Kidney (tissue), 14 donors: ENCODE results near the gene PCDH9. TPM values are rescaled to one million over a fixed set of nuclear protein-coding genes. Genes with fewer than 3 reads are reported as not detected.

Source experiments
- DNase-seq, 5 donors: peaks; one replicate each; pipeline ENCODE4 v3.0.0-alpha.2; 2013 to 2020
- FAIRE-seq: peaks from 2 replicates; lab custom pipeline; 2012; peaks lifted over from hg19 to GRCh38; lab: Jason Lieb, UNC
- H3K27ac ChIP-seq, 2 donors: one replicate each; pipeline ENCODE4 v1.7.0; 2013; ENCODE audit warnings: low read depth in 2 of 2, low read length in 2 of 2, inconsistent platforms in 1 of 2
- H3K27me3 ChIP-seq: one replicate; pipeline ENCODE4 v1.7.1; 2013; ENCODE audit warnings: low read length, inconsistent platforms; ENCODE audit not compliant: control insufficient read depth, insufficient read depth
- H3K36me3 ChIP-seq, 3 donors: one replicate each; pipeline versions ENCODE4 v1.7.0 to v1.7.1; 2013; ENCODE audit warnings: low read length in 3 of 3, control low read depth in 1 of 3, inconsistent platforms in 1 of 3; ENCODE audit not compliant: insufficient read depth in 3 of 3, control insufficient read depth in 2 of 3
- H3K4me1 ChIP-seq, 3 donors: one replicate each; pipeline versions ENCODE4 v1.7.0 to v1.7.1; 2013; ENCODE audit warnings: low read length in 3 of 3, inconsistent platforms in 1 of 3, low read depth in 1 of 3; ENCODE audit not compliant: control insufficient read depth in 2 of 3, insufficient read depth in 2 of 3
- H3K4me3 ChIP-seq, 3 donors: one replicate each; pipeline versions ENCODE4 v1.7.0 to v1.8.1; 2013; ENCODE audit warnings: low read length in 3 of 3, control low read depth in 1 of 3, inconsistent platforms in 1 of 3
- H3K9ac ChIP-seq, 3 donors: one replicate each; pipeline versions ENCODE4 v1.7.0 to v1.7.1; 2013; ENCODE audit warnings: low read length in 3 of 3, control low read depth in 1 of 3, inconsistent platforms in 1 of 3
- H3K9me3 ChIP-seq, 3 donors: one replicate each; pipeline versions ENCODE4 v1.7.0 to v1.7.1; 2013; ENCODE audit warnings: low read length in 3 of 3, control low read depth in 1 of 3, inconsistent platforms in 1 of 3; ENCODE audit not compliant: control insufficient read depth in 2 of 3, insufficient read depth in 1 of 3
- intact Hi-C: fragments of 100-400 bp; cut with DNase I; formaldehyde crosslinking; loops from one replicate; pipeline ENCODE4 v1.11.1; 2022
- polyA plus RNA-seq: library from polyadenylated mRNA; stranded (reverse); fragments of 350-450 nt; fragmentation: Illumina TruSeq; extraction: RNeasy Lipid Tissue Mini Kit (QIAGEN cat#74804); gene quantifications from one replicate; pipeline ENCODE4 v1.2.3, GENCODE V29; 2014; ENCODE audit warnings: low read depth, low replicate concordance; ENCODE audit not compliant: insufficient read depth
- total RNA-seq: library from RNA; stranded (reverse); fragmentation: NEBNext Ultra II Directional; extraction: Animal tissue kit (Norgen Biotek cat#: 25700); gene quantifications from one replicate; pipeline ENCODE4 v1.2.1, GENCODE V29; 2021
- TF ChIP-seq, protein P1 (sequence below): IDR thresholded peaks from 3 replicates; pipeline ENCODE4 v1.5.1; 2012; ENCODE audit warnings: mild to moderate bottlenecking, moderate library complexity, borderline replicate concordance; ENCODE audit not compliant: insufficient read depth; ENCODE audit errors: extremely low read depth
- donor health status: control.
- donor health status: control.
- donor health status: control.
- donor health status: control.
- donor health status: control.
- donor health status: DM: yes; HTN: yes; CAD: no.
- donor health status: Normal renal cell carcinoma (clear cell type).

The PCDH9 gene
- total and polyA plus RNA-seq, 2 donors from 2014 or later = 1.6 to 9.5 TPM

DNA sequence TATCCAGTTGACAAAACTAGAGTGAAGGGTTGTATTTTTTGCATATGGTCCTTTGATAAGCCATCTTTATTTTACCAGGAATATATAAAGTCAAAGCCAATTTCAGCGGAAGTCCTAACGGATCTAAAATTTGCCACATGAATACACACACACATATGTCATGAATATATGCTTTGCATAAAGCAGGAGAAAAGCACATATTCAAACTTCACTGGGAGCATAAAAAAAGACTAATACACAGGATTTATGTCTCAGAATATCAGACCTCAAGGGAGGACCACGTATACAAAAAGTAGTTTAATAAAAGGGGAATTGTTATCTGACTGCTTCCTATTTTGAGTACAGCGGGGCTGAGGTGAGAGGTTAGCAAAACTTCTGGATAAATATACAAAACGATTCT lies 308.7 kb downstream of the PCDH9 start:
- TF ChIP-seq, protein P1, sequence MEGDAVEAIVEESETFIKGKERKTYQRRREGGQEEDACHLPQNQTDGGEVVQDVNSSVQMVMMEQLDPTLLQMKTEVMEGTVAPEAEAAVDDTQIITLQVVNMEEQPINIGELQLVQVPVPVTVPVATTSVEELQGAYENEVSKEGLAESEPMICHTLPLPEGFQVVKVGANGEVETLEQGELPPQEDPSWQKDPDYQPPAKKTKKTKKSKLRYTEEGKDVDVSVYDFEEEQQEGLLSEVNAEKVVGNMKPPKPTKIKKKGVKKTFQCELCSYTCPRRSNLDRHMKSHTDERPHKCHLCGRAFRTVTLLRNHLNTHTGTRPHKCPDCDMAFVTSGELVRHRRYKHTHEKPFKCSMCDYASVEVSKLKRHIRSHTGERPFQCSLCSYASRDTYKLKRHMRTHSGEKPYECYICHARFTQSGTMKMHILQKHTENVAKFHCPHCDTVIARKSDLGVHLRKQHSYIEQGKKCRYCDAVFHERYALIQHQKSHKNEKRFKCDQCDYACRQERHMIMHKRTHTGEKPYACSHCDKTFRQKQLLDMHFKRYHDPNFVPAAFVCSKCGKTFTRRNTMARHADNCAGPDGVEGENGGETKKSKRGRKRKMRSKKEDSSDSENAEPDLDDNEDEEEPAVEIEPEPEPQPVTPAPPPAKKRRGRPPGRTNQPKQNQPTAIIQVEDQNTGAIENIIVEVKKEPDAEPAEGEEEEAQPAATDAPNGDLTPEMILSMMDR = no peak
- Histone ChIP-seq H3K27ac (no peak overlapping the region), H3K9ac (no peak overlapping the region), H3K4me1 (no peaks in the 10 kb centered on the region), H3K36me3 (no peaks in the 10 kb centered on the region), H3K9me3 (no peaks in the 10 kb centered on the region), H3K27me3 (no peaks in the 10 kb centered on the region), H3K4me3 (no peak overlapping the region)
- intact Hi-C loops = no loop called here
- DNase-seq (no peak), FAIRE-seq (no peak)

DNA sequence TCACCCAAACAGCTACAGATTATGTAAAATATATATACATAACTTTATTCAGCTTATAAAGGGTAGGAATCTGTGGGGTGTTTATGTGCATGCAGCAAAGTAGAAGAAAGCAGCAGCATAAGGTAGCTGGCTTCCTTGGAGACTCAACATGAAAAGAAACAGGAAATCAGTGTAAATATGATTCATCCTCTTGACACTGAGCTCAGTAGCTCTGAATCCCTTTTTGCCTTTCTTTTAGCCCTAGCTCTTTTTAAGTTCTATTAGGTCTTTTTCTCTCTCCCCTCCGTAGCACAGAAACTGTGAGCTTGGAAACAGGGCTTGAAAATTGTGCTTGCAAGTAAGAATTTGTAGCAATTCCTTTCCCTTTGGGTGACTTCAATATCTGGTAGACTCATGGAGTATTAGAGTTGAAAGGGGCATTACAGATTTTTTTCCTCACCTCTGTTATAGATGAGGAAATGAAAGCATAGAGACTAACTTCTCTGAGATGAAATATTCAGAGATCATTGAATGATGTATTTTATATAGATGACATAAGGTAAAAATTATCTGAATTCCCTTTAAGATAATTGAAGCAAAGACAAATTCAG lies 314.4 kb downstream of the PCDH9 start:
- no peak overlapping the region for H3K27ac ChIP-seq
- H3K9me3 ChIP-seq = no peaks in the 10 kb centered on the region
- TF ChIP-seq, protein P1 = no peak
- H3K4me1 ChIP-seq = no peaks in the 10 kb centered on the region
- intact Hi-C loops = no loop called here
- no peak overlapping the region for H3K4me3 ChIP-seq
- DNase-seq = no peak
- no peaks in the 10 kb centered on the region for H3K27me3 ChIP-seq
- no peak overlapping the region for H3K9ac ChIP-seq
- no peaks in the 10 kb centered on the region for H3K36me3 ChIP-seq
- no peak for FAIRE-seq

DNA sequence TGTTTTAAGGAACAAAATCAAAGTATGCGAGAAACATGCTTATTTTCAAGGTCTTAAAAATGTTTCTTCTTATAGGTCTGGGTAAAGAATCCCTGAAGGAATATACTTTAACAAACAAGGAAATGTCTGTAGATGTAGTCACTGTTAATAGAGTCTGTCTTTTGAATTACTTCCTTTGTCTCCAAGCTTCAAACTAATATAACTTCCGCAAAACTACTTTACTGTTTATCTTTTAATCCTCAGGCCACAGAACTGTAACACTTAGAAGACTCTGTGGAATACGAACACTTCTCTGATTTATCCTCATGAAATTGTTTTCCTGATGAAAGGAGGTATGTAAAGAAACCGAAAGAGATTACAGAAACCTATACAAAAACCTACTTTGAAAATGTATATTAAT lies 316.0 kb downstream of the PCDH9 start:
- Histone ChIP-seq H3K36me3 (no peaks in the 10 kb centered on the region), H3K4me1 (no peaks in the 10 kb centered on the region), H3K9ac (no peak overlapping the region), H3K4me3 (no peak overlapping the region), H3K9me3 (no peaks in the 10 kb centered on the region), H3K27me3 (no peaks in the 10 kb centered on the region), H3K27ac (no peak overlapping the region)
- TF ChIP-seq, protein P1 = no peak
- no peak for FAIRE-seq
- intact Hi-C loops = no loop called here
- no peak for DNase-seq

DNA sequence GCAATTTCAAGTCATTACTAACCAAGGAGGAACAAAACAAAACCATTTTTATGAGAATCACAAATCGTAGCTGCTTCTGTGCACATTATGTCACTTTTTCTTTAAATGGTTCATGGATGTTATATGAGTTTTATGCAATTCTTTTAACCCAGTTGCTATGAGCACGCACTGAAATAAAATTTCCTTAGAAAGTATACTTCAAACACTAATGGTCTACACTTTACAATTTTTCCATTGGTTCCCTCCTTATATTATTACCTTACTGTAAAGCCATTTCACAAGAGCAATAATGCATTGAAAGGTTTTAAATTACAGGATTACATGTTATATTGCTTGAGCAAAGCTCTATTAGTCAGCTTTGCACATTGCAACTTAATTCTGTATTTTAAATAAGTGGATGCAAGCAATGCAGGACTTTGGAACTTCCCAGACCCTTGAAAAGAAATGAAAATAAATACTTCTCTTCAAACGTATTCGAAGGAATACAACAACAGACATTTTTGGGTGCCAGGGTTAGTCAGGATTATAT lies 318.7 kb downstream of the PCDH9 start:
- H3K4me1 ChIP-seq = no peaks in the 10 kb centered on the region
- H3K27me3 ChIP-seq = no peaks in the 10 kb centered on the region
- no peak overlapping the region for H3K27ac ChIP-seq
- H3K4me3 ChIP-seq = no peak overlapping the region
- H3K36me3 ChIP-seq = no peaks in the 10 kb centered on the region
- H3K9ac ChIP-seq = no peak overlapping the region
- no peaks in the 10 kb centered on the region for H3K9me3 ChIP-seq
- intact Hi-C loops = no loop called here
- no peak for DNase-seq
- TF ChIP-seq, protein P1 = no peak
- FAIRE-seq = no peak
